ENCODE measurements around the gene ITGB2. TPM values are rescaled to one million over a fixed set of nuclear protein-coding genes. Genes with fewer than 3 reads are reported as not detected.

Gene ITGB2
- total RNA-seq, 2 donors from 2014 or later = 13.1 to 27.1 TPM

GRCh38 chr21:44836349-44836665 lies 84.4 kb downstream of the ITGB2 start:
- no peak for DNase-seq
- intact Hi-C loops (cut with DNase I) = no loop called here
- Histone ChIP-seq H3K9me3 (no peaks in the 10 kb centered on the region), H3K9ac (ENCODE audit: low read depth in 2 of 2, low read length in 2 of 2) (no peak overlapping the region), H3K27me3 (no peaks in the 10 kb centered on the region), H3K27ac (no peak overlapping the region), H3K36me3 (no peaks in the 10 kb centered on the region), H3K4me3 (no peak overlapping the region), H3K4me1 (no peaks in the 10 kb centered on the region)
- TF ChIP-seq CTCF (IDR thresholded peaks at IDR 0.05) = no peak

Other genes starting within 250 kb of the ITGB2 start
- gene KRTAP12-1, start 238.7 kb downstream of the ITGB2 start, total RNA-seq = not detected
- not detected for gene KRTAP10-12, start 223.7 kb downstream of the ITGB2 start, total RNA-seq
- gene TSPEAR, start 209.3 kb downstream of the ITGB2 start, total RNA-seq = not detected
- gene UBE2G2, start 119.1 kb downstream of the ITGB2 start, total RNA-seq = 10 to 100 TPM; 50.3 to 76.1 TPM
- gene SUMO3, start 102.8 kb downstream of the ITGB2 start, total RNA-seq = 10 to 100 TPM; 81.3 to 82.8 TPM
- 100 to 1,000 TPM; 218 to 414 TPM for gene PTTG1IP, start 47.2 kb downstream of the ITGB2 start, total RNA-seq
- 10 to 100 TPM; 30.6 to 50.1 TPM for gene SLX9, start 19.1 kb upstream of the ITGB2 start, total RNA-seq
- 1 to 10 TPM; 8.7 to 9.3 TPM for gene ADARB1, start 153.7 kb upstream of the ITGB2 start, total RNA-seq